T1000 (cell line): Measurements from ENCODE around the gene FANCC.
"Not testable (repeated sequence)": the region's sequence is repeated elsewhere in the genome, so short reads cannot be mapped to it uniquely, and the experiment has no call there.

Experiments used
- DNase-seq: peaks from one replicate; lab custom pipeline; 2025; ENCODE audit warnings: mixed read lengths; lab: John Stamatoyannopoulos, UW

Gene FANCC

GRCh38 chr9:95226921-95227320, 90.6 kb downstream of the FANCC start:
- no peak for DNase-seq

DNA sequence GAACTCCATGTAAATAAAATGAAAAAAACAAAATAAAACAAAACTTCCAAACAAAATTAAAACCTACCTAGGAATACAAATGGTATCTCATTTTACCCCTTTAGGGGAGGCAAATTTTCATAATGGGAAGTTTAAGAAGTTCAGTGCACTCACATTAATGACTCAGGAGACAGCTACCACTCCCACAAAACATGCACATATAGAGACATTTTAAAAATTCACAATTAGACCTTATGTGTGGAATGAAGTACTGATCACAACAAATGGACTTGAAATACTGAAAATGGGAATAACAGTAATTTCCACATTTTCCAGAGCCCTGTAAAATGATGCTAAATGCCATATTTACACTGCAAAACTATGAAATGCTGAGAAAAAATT, 91.8 kb downstream of the FANCC start:
- DNase-seq, result no peak

DNA sequence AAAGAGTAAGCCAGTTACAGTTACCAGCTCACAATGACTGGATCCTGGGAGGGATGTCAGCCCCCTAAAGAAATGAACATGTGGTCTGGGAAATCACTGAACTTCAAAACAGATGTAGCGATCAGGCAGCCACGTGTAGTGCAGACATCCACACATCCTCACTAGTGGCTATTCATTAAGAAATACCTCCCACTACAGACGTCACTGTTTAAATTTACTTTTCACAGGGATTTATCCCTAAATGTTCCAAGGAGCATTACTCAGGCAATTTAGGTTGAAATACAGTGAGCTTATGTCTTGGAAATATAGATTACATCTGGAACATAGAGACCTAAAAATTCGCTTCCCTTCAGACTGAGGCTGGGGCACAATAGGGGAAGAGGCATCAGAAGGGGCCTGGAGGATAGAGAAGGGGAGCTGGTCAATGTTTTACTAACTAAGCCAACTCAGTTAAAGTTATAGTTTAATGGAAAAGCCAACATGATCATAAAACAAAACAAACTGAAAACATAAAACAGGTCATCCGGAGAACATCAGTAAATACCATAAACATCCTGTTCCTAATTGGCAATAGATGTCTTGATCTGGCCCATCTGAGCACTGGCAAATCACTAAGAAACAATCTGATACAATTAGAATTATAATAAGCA, 92.3 kb downstream of the FANCC start:
- no peak for DNase-seq

DNA sequence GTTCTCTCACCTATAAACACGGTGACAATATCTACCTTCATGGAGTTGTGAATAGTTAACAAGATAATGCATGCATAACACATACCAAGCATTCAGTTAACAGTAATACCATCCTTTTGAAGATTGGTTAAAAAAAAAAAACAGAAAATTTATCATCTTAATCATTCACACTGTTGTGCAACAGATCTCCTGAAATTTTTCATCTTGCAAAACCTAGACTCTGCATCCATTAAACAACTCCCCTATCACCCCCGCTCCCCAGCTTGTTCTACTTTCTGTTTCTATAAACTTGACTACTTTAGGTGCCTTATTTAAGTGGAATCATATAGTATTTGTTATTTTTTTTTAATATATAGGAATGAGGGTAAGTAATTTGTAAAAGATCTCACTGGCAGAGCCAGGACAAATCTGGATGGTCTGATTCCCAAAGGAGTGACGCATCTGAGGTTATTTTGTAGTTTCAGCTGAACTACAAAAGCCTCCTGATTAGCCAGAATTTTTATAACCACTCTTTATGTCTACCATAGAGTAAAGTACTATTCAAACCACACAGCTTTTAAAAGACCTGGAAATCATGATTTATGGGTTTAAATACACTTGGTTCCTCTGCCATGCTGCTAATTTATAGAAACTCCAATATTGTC, 93.0 kb downstream of the FANCC start:
- no peak for DNase-seq

- not testable (repeated sequence) for DNase-seq
These were observed 97.2 kb downstream of the FANCC start for GRCh38 chr9:95220352-95220751.

- DNase-seq, result no peak
These were observed 98.7 kb downstream of the FANCC start for GRCh38 chr9:95218773-95219172.

DNA sequence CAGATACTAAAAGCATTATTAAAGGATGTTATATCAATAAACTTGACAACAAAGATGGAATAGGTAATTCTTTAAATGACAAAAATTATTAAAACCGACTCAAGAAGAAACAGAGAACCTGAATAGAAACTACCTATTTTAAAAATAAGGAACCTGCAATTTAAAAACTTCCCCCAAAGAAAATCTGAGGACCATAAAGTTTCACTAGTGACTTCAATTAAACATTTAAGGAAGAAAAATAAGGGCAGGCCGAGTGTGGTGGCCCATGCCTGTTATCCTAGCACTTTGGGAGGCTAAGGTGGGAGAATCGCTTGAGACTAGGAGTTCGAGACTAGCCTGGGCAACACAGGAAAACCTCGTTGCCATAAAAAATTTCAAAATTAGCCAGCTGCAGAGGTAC, 99.6 kb downstream of the FANCC start:
- no peak for DNase-seq

DNA sequence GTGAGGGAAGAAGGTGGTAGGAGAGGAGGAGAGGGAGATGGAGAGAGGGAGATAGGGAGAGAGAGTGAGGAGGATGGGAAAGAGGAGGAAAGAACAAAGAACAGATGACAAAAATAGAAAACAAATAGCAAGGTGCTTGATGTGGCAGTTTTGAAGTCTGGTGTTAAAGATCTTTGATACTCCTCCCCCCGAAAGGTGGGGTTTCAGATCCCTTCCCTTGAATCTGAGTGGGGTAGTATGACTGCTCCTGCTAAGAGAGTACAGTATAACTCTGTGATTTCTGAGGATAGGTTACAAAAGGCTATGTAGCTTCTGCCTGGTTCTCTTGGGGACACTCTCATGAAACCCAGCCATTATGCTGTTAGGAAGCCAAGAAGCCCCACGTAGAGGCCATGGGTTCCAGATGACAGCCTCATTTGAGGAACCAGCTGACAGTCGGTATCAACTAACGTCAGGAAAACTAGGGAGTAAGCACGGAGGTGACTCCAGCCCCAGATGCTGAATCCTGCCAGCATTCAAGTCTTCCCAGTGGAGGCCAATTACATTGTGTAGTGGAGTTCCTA, 102.1 kb downstream of the FANCC start:
- DNase-seq, result no peak

GRCh38 chr9:95213117-95213516, 104.4 kb downstream of the FANCC start:
- no peak for DNase-seq

DNA sequence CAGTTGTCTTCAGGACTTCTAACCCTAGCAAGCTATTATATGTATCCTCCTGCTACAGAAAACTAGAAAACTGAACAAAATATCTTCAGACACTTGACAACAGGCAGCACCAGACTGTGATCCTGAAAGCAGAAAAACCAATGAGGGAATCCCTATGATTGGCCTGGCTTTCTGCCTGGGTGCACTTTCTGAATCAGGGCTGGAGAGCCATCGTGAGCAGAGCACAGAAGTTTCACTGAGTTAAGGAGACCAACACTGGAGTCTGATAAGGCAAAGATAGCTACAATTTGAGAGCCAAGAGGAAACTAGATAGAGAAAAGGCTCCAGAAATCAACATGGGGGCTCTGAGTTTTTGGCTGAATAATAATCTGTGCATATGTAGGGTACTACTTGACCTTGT, 106.5 kb downstream of the FANCC start:
- DNase-seq, result no peak

GRCh38 chr9:95207403-95207802, 110.1 kb downstream of the FANCC start:
- no peak for DNase-seq

DNA sequence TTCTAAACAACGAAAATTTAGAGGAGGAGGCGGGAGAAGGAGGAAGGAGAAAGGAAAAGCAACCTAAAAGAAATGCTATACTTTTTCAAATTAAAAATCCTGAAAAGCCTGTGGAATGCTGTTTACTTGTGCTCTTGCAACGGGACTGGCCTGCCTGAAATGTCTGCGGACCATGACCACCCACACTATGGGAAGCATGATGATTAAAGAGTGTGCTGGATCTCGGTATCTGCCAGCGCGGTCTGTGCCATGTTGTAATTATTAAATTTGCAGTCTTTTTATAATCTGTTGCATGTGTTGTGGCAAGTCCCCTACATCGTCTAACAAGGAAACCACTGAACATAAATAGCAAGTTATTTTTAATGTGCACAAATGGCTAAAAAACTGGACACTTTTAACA, 111.4 kb downstream of the FANCC start:
- no peak for DNase-seq

GRCh38 chr9:95204710-95205109, 112.8 kb downstream of the FANCC start:
- no peak for DNase-seq

- no peak for DNase-seq
These were observed 113.2 kb downstream of the FANCC start for GRCh38 chr9:95204310-95204709.

- not testable (repeated sequence) for DNase-seq
These were observed 114.5 kb downstream of the FANCC start for GRCh38 chr9:95203019-95203418.

DNA sequence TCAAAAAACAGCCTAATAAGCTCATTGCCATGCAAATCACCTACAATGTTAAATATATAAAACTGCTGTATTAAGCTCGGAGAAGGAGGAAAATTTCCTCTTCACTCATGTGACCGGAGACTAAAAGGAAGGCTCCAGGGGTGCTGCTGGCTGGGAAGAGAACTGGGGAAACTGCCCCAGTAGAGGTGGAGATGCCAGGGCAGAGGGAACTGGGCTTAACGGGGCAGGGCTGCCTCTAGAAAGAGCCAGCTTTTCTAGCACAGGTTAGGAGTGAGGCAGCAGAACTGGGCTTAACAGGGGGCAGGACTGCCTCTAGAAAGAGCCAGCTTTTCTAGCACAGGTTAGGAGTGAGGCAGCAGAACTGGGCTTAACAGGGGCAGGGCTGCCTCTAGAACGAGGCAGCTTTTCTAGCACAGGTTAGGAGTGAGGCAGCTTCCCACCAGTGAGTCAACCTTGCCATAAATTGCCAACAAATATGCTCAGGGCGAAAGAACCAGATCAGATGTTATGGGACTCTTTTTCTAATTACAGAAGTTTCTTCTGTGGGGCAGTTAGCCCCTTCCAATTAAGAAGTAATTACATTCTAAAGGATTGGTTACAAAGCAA, 115.3 kb downstream of the FANCC start:
- DNase-seq, result no peak

GRCh38 chr9:95201206-95201605, 116.3 kb downstream of the FANCC start:
- DNase-seq, result no peak

DNA sequence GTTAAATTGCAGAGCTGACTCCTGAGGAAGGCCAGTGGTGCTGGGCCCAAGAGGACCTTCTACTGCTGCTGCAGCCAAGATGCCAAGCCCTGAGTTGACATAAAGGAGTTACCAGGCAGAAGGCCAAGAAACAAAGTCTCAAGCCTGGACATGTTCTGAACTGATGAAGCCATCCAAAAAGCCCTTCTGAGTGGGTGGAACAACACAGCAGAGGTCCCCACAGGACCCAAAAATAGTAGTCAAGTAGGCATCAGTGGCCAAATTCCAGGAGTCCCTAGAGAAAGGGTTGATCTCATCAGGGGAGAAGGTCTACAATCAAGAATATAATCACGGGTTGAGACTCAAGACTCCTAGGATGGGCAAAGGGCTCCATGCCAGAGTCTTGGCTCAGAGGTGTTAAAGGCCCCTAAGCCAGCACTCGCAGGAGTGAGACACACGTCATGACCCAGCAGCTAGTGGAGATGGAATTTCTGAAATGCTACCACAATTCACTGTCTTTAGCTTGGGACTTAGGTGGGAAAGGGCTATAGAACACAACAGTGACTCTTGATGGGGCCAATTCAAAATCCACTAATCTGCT, 119.7 kb downstream of the FANCC start:
- DNase-seq, result no peak

DNA sequence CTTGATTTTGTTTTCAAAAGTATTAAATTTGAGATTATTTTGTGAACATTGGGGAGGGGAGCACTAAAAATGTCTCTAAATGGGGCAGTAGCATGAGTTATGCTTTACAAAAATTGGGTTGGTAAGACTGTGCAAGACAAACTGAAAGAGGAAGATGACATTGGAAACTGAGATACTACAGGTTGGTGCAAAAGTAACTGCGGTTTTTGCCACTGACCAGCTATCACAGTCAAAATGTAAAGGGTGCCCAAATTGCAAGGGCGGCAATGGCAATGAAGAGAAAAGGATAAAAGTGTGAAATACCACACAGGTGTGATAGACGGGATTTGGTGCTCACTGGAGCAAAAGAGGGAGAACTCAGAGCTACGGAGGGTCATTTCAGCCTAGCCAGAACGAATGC, 124.0 kb downstream of the FANCC start:
- DNase-seq, result no peak

GRCh38 chr9:95193067-95193466, 124.4 kb downstream of the FANCC start:
- DNase-seq, result no peak

- DNase-seq, result no peak
These were observed 124.9 kb downstream of the FANCC start for GRCh38 chr9:95192631-95193030.

DNA sequence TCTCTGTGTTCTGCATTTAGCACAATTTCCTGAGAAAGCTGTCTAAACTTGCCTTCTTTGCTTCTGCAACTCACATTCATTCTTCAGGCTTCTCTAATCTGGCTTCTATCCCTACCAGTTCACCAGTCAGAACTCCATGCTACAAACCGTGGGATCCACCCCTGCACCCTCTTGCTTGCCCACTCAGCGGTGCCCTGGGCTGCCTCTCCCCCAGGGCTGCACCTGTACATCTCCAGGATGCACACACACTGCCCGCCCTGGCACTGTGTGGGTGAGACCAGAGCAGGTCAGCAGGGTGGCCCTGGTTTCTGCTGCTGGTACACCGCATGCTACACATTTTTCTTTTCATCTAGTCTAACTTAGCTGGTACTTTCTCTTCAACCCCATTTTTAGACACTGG, 127.1 kb downstream of the FANCC start:
- DNase-seq, result no peak
